Measurements from ENCODE around the gene CNN3.

Gene CNN3

GRCh38 chr1:94955767-94956632 lies 29.1 kb upstream of the CNN3 start:
- DNase-seq (ENCODE audit: low read depth): no peak
- no peak overlapping the region for H3K4me3 ChIP-seq (ENCODE audit: low read depth, low read length)
- TF ChIP-seq, protein P1, sequence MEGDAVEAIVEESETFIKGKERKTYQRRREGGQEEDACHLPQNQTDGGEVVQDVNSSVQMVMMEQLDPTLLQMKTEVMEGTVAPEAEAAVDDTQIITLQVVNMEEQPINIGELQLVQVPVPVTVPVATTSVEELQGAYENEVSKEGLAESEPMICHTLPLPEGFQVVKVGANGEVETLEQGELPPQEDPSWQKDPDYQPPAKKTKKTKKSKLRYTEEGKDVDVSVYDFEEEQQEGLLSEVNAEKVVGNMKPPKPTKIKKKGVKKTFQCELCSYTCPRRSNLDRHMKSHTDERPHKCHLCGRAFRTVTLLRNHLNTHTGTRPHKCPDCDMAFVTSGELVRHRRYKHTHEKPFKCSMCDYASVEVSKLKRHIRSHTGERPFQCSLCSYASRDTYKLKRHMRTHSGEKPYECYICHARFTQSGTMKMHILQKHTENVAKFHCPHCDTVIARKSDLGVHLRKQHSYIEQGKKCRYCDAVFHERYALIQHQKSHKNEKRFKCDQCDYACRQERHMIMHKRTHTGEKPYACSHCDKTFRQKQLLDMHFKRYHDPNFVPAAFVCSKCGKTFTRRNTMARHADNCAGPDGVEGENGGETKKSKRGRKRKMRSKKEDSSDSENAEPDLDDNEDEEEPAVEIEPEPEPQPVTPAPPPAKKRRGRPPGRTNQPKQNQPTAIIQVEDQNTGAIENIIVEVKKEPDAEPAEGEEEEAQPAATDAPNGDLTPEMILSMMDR (IDR thresholded peaks at IDR 0.05; ENCODE audit: low read depth, low read length, missing control alignments): no peak

DNA sequence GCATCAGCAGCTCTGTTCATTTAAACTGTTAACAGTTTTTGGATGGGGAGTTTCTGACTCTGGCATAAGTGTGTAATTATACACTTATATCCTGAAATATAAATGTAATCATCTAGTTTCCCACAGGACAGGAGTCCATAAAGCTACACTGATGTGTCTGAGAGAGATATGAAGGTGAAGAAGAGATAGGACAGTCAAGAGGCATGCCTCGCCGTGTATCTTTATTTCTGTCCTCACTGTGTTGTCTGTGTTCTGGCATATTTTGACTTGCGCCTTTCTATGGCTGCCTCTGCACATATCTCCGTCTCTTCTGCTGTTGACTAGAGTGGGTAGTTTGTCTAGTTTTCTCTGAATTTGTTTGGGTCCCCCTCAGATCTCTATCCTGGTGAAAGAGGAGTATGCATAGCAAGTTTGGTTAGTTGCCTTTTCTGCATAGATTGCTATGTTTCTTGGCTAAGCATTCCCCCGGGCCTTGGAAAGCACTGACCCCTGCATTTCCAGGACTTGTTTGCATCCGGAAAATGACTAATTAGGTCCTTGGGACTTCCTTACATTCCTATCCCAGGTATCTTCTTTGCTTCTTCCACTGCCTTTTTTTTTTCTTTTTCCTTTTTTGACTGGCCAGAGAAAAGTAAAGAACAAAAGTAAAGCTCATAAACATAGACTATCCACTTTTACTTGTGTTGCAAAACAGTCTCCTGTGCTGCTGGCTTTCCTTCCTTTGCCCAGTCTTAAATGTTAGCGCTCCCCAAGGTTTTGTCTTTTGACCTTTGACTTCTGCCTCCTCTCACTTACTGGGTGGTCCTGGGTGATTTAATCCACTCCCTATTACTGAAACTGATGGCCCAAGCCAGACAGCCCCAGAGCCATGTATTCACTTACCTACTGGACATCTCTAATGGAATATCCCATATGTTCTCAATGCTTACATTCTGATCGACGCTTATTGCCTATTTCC lies 27.6 kb upstream of the CNN3 start:
- TF ChIP-seq, protein P1 (IDR thresholded peaks at IDR 0.05; ENCODE audit: low read depth, low read length, missing control alignments): no peak
- DNase-seq (ENCODE audit: low read depth): no peak
- no peak overlapping the region for H3K4me3 ChIP-seq (ENCODE audit: low read depth, low read length)

GRCh38 chr1:94953746-94954145 lies 26.8 kb upstream of the CNN3 start:
- DNase-seq (ENCODE audit: low read depth): no peak
- no peak overlapping the region for H3K4me3 ChIP-seq (ENCODE audit: low read depth, low read length)
- TF ChIP-seq, protein P1 (IDR thresholded peaks at IDR 0.05; ENCODE audit: low read depth, low read length, missing control alignments): no peak

GRCh38 chr1:94953107-94953506 lies 26.2 kb upstream of the CNN3 start:
- DNase-seq (ENCODE audit: low read depth): no peak
- no peak overlapping the region for H3K4me3 ChIP-seq (ENCODE audit: low read depth, low read length)
- TF ChIP-seq, protein P1 (IDR thresholded peaks at IDR 0.05; ENCODE audit: low read depth, low read length, missing control alignments): no peak

DNA sequence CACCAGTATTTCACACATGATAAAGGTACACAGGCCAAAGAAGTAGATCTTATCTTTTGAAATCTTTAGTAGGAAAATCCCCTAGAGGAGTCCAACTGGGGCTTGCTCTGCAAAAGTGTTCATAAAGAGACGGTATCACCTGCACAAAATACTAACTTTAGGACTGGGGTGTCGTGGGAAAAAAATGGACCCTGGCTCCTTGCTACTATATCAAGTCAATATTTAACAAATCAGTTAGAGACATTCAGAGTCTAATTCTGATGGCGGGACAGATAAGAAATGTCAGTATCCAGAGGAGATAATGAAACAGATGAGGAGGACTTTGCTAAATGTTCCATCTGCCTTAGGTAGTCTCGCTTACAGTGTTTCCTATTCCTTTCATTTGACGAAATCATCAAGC lies 25.6 kb upstream of the CNN3 start:
- no peak for DNase-seq (ENCODE audit: low read depth)
- H3K4me3 ChIP-seq (ENCODE audit: low read depth, low read length): no peak overlapping the region
- TF ChIP-seq, protein P1 (IDR thresholded peaks at IDR 0.05; ENCODE audit: low read depth, low read length, missing control alignments): no peak

GRCh38 chr1:94951509-94952208 lies 24.7 kb upstream of the CNN3 start:
- TF ChIP-seq, protein P1 (IDR thresholded peaks at IDR 0.05; ENCODE audit: low read depth, low read length, missing control alignments): no peak
- no peak overlapping the region for H3K4me3 ChIP-seq (ENCODE audit: low read depth, low read length)
- DNase-seq (ENCODE audit: low read depth): no peak
